ENCODE data around the gene TNFAIP3. TPM values are rescaled to one million over a fixed set of nuclear protein-coding genes. Genes with fewer than 3 reads are reported as not detected.
A peak's percentile ranks its signal among the peaks of the same experiment; 100 is the strongest.

Gene TNFAIP3
- total and polyA plus RNA-seq, 2 donors (not counting 1 experiment from before 2014, with no cell fraction given), result 7.8 to 23.5 TPM

DNA sequence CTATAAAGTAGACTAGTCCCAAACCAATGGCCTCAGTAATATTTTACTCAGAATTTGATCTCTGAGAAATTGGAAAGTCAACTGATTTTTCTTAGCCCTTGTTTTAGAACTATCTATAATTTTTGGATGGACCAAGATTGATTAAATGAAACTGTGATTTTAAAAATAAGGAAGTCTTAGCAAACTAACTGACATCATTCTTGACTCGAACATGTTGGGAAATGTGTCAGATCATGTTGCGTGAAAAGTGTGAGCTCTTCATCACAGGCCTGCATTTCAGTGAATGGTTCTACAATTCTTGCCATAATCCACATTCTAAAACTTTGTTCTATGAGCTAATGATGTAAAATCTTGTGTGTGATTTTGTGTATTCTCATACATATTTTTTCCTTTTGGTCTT is 11.0 kb downstream of the TNFAIP3 start:
- Histone ChIP-seq H3K27ac (ENCODE audit: insufficient read depth, low read length) (no peak overlapping the region), H3K4me1 (ENCODE audit: control insufficient read depth, extremely low read depth, insufficient read depth, low read length) (peaks cover 12% of the 10 kb centered on the region)
- no peak for TF ChIP-seq EZH2 (IDR thresholded peaks at IDR 0.05; ENCODE audit: low read length, missing control alignments)
- TF ChIP-seq, protein P1, sequence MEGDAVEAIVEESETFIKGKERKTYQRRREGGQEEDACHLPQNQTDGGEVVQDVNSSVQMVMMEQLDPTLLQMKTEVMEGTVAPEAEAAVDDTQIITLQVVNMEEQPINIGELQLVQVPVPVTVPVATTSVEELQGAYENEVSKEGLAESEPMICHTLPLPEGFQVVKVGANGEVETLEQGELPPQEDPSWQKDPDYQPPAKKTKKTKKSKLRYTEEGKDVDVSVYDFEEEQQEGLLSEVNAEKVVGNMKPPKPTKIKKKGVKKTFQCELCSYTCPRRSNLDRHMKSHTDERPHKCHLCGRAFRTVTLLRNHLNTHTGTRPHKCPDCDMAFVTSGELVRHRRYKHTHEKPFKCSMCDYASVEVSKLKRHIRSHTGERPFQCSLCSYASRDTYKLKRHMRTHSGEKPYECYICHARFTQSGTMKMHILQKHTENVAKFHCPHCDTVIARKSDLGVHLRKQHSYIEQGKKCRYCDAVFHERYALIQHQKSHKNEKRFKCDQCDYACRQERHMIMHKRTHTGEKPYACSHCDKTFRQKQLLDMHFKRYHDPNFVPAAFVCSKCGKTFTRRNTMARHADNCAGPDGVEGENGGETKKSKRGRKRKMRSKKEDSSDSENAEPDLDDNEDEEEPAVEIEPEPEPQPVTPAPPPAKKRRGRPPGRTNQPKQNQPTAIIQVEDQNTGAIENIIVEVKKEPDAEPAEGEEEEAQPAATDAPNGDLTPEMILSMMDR (conservative IDR thresholded peaks at IDR 0.05 in 1 of 2, IDR thresholded peaks at IDR 0.05 in 1 of 2; ENCODE audit: low read depth in 1 of 2, low read length in 2 of 2), result no peak

DNA sequence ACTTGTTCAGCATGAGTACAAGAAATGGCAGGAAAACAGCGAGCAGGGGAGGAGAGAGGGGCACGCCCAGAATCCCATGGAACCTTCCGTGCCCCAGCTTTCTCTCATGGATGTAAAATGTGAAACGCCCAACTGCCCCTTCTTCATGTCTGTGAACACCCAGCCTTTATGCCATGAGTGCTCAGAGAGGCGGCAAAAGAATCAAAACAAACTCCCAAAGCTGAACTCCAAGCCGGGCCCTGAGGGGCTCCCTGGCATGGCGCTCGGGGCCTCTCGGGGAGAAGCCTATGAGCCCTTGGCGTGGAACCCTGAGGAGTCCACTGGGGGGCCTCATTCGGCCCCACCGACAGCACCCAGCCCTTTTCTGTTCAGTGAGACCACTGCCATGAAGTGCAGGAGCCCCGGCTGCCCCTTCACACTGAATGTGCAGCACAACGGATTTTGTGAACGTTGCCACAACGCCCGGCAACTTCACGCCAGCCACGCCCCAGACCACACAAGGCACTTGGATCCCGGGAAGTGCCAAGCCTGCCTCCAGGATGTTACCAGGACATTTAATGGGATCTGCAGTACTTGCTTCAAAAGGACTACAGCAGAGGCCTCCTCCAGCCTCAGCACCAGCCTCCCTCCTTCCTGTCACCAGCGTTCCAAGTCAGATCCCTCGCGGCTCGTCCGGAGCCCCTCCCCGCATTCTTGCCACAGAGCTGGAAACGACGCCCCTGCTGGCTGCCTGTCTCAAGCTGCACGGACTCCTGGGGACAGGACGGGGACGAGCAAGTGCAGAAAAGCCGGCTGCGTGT is 11.6 kb downstream of the TNFAIP3 start:
- Histone ChIP-seq H3K4me3 (replicated peaks in 1 of 4; ENCODE audit: control extremely low read depth in 1 of 4, insufficient read depth in 1 of 4, low read depth in 3 of 4, low read length in 4 of 4) (no peak overlapping the region), H3K4me1 (ENCODE audit: control insufficient read depth, extremely low read depth, insufficient read depth, low read length) (peaks cover 12% of the 10 kb centered on the region), H2AFZ (ENCODE audit: low read length) (no peak overlapping the region), H4K20me1 (ENCODE audit: control insufficient read depth, extremely low read depth, insufficient read depth, low read length) (no peaks in the 10 kb centered on the region), H3K4me2 (ENCODE audit: extremely low read depth, insufficient read depth, low read length) (no peak overlapping the region), H3K27ac (ENCODE audit: insufficient read depth, low read length) (peak overlapping the region; percentile 23), H3K36me3 (ENCODE audit: control insufficient read depth, insufficient read depth, low read length) (peaks cover 20% of the 10 kb centered on the region), H3K9ac (ENCODE audit: insufficient read depth, low read length) (no peak overlapping the region), H3K79me2 (ENCODE audit: control insufficient read depth, insufficient read depth, low read length) (peaks cover 10% of the 10 kb centered on the region), H3K27me3 (ENCODE audit: control insufficient read depth, insufficient read depth, low read length) (no peaks in the 10 kb centered on the region), H3K9me3 (ENCODE audit: control insufficient read depth, insufficient read depth, low read depth, low read length) (no peaks in the 10 kb centered on the region)
- TF ChIP-seq EZH2 (IDR thresholded peaks at IDR 0.05; ENCODE audit: low read length, missing control alignments), result no peak
- TF ChIP-seq, protein P1 (conservative IDR thresholded peaks at IDR 0.05 in 1 of 2, IDR thresholded peaks at IDR 0.05 in 1 of 2; ENCODE audit: low read depth in 1 of 2, low read length in 2 of 2), result peak in 1 of 2 donors; percentile 27
- DNase-seq (ENCODE audit: low read depth in 2 of 2), result no peak

More for the DNA sequence above, 11.0 kb downstream of the TNFAIP3 start:
- no peak overlapping the region for H3K4me2 ChIP-seq (ENCODE audit: extremely low read depth, insufficient read depth, low read length)
- H3K9me3 ChIP-seq (ENCODE audit: control insufficient read depth, insufficient read depth, low read depth, low read length), result no peaks in the 10 kb centered on the region
- no peaks in the 10 kb centered on the region for H4K20me1 ChIP-seq (ENCODE audit: control insufficient read depth, extremely low read depth, insufficient read depth, low read length)
- peak in 1 of 2 donors; percentile 18 for DNase-seq (ENCODE audit: low read depth in 2 of 2)
- H3K36me3 ChIP-seq (ENCODE audit: control insufficient read depth, insufficient read depth, low read length), result peaks cover 20% of the 10 kb centered on the region
- no peak overlapping the region for H3K9ac ChIP-seq (ENCODE audit: insufficient read depth, low read length)
- H3K79me2 ChIP-seq (ENCODE audit: control insufficient read depth, insufficient read depth, low read length), result peaks cover 10% of the 10 kb centered on the region
- H2AFZ ChIP-seq (ENCODE audit: low read length), result no peak overlapping the region
- H3K27me3 ChIP-seq (ENCODE audit: control insufficient read depth, insufficient read depth, low read length), result no peaks in the 10 kb centered on the region
- no peak overlapping the region for H3K4me3 ChIP-seq (replicated peaks in 1 of 4; ENCODE audit: control extremely low read depth in 1 of 4, insufficient read depth in 1 of 4, low read depth in 3 of 4, low read length in 4 of 4)

- Histone ChIP-seq H3K9me3 (ENCODE audit: control insufficient read depth, insufficient read depth, low read depth, low read length) (no peaks in the 10 kb centered on the region), H2AFZ (ENCODE audit: low read length) (no peak overlapping the region), H3K27ac (ENCODE audit: insufficient read depth, low read length) (no peak overlapping the region), H3K79me2 (ENCODE audit: control insufficient read depth, insufficient read depth, low read length) (peaks cover 7% of the 10 kb centered on the region), H3K36me3 (ENCODE audit: control insufficient read depth, insufficient read depth, low read length) (peaks cover 18% of the 10 kb centered on the region), H3K4me1 (ENCODE audit: control insufficient read depth, extremely low read depth, insufficient read depth, low read length) (peaks cover 8% of the 10 kb centered on the region), H3K4me2 (ENCODE audit: extremely low read depth, insufficient read depth, low read length) (no peak overlapping the region), H3K4me3 (replicated peaks in 1 of 4; ENCODE audit: control extremely low read depth in 1 of 4, insufficient read depth in 1 of 4, low read depth in 3 of 4, low read length in 4 of 4) (no peak overlapping the region), H4K20me1 (ENCODE audit: control insufficient read depth, extremely low read depth, insufficient read depth, low read length) (no peaks in the 10 kb centered on the region), H3K27me3 (ENCODE audit: control insufficient read depth, insufficient read depth, low read length) (no peaks in the 10 kb centered on the region), H3K9ac (ENCODE audit: insufficient read depth, low read length) (no peak overlapping the region)
- DNase-seq (ENCODE audit: low read depth in 2 of 2), result no peak
- TF ChIP-seq, protein P1 (conservative IDR thresholded peaks at IDR 0.05 in 1 of 2, IDR thresholded peaks at IDR 0.05 in 1 of 2; ENCODE audit: low read depth in 1 of 2, low read length in 2 of 2), result no peak
- TF ChIP-seq EZH2 (IDR thresholded peaks at IDR 0.05; ENCODE audit: low read length, missing control alignments), result no peak
Observed at GRCh38 chr6:137879299-137879698, 12.2 kb downstream of the TNFAIP3 start.
